GM21367 (cell line): ENCODE data around the gene CNDP2.

Experiments
- ATAC-seq: cut with Tn5 transposase; IDR thresholded peaks from one replicate; pipeline ENCODE4 v1.9.1; 2021; ENCODE audit not compliant: unreplicated experiment

CNDP2 gene

GRCh38 chr18:74495581-74496507 lies at the start of gene CNDP2:
Gene CNDP2, plus strand, starts transcription at chr18:74496363. Its CDS starts 3,611 bp downstream, at chr18:74499974.
- ATAC-seq, result peak; percentile 68

- ATAC-seq, result no peak
Measured at GRCh38 chr18:74446631-74447403, 49.3 kb upstream of the CNDP2 start.

- no peak for ATAC-seq
Measured at GRCh38 chr18:74447404-74448152, 48.6 kb upstream of the CNDP2 start.

GRCh38 chr18:74450626-74451025 lies 45.5 kb upstream of the CNDP2 start:
- ATAC-seq, result no peak

- no peak for ATAC-seq
Measured at GRCh38 chr18:74451148-74451547, 45.0 kb upstream of the CNDP2 start.

- ATAC-seq, result no peak
Measured at GRCh38 chr18:74453016-74453566, 43.1 kb upstream of the CNDP2 start.

- no peak for ATAC-seq
Measured at GRCh38 chr18:74453642-74454198, 42.4 kb upstream of the CNDP2 start.

- no peak for ATAC-seq
Measured at GRCh38 chr18:74454279-74454751, 41.8 kb upstream of the CNDP2 start.

GRCh38 chr18:74455386-74455785 lies 40.8 kb upstream of the CNDP2 start:
- ATAC-seq, result no peak

GRCh38 chr18:74456017-74456348 lies 40.2 kb upstream of the CNDP2 start:
- no peak for ATAC-seq

- ATAC-seq, result no peak
Measured at GRCh38 chr18:74456349-74457042, 39.7 kb upstream of the CNDP2 start.

- ATAC-seq, result no peak
Measured at GRCh38 chr18:74457043-74457724, 39.0 kb upstream of the CNDP2 start, which contains the start of gene DIPK1C. Gene DIPK1C, minus strand, starts transcription at chr18:74457308. Its CDS starts 49 bp downstream, at chr18:74457259.

- ATAC-seq, result no peak
Measured at GRCh38 chr18:74457725-74458421, 38.3 kb upstream of the CNDP2 start.

GRCh38 chr18:74459889-74460288 lies 36.3 kb upstream of the CNDP2 start:
- no peak for ATAC-seq

- ATAC-seq, result no peak
Measured at GRCh38 chr18:74460825-74461224, 35.3 kb upstream of the CNDP2 start.

GRCh38 chr18:74463254-74463653 lies 32.9 kb upstream of the CNDP2 start:
- no peak for ATAC-seq

- no peak for ATAC-seq
Measured at GRCh38 chr18:74463983-74464382, 32.2 kb upstream of the CNDP2 start.

GRCh38 chr18:74465775-74466174 lies 30.4 kb upstream of the CNDP2 start:
- ATAC-seq, result no peak
